Stimulated activated CD4-positive, alpha-beta T cell treated with anti-CD3 and anti-CD28 coated beads, Interleukin-2, amount 100 ng/mL, for 4 hours (primary cell): ENCODE measurements around the gene OR1L8.
"Not testable (repeated sequence)": the region's sequence is repeated elsewhere in the genome, so short reads cannot be mapped to it uniquely, and the experiment has no call there.

Source experiments
- DNase-seq: peaks from one replicate; pipeline ENCODE4 v3.0.0-alpha.2; 2020; ENCODE audit warnings: low read depth

The OR1L8 gene

GRCh38 chr9:122583284-122583683 lies at the start of gene OR1L8:
Gene OR1L8, minus strand, starts transcription at chr9:122583384. Its CDS starts 14,907 bp downstream, at chr9:122568477.
- not testable (repeated sequence) for DNase-seq

- DNase-seq: no peak
Measured at GRCh38 chr9:122619996-122620395, 36.8 kb upstream of the OR1L8 start.

- DNase-seq: no peak
Measured at GRCh38 chr9:122614362-122614761, 31.2 kb upstream of the OR1L8 start, which contains the start of gene OR1Q1. Gene OR1Q1, plus strand, starts transcription at chr9:122614738. Its CDS starts 0 bp downstream, at chr9:122614738.

DNA sequence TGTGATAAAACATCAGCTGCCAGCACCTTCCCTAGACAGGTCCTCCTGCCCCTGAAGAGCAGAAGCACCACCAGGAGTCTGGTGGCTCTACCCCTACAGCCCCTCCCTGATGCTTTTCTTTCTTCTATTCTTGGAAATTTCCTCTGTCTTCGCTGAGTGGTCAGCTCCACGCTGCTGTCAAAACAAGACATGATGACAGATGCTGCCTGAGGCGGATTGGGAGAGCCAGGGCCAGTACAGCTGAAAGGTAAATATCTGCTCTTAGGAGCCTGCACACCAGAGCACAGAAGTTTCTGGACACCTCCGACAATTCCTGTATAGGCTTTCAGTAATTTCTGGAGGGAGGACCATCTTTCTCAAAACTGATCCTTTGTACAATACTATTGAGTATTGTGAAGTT lies 26.6 kb upstream of the OR1L8 start:
- no peak for DNase-seq

GRCh38 chr9:122606587-122606986 lies 23.4 kb upstream of the OR1L8 start:
- no peak for DNase-seq

GRCh38 chr9:122605691-122606090 lies 22.5 kb upstream of the OR1L8 start:
- no peak for DNase-seq

DNA sequence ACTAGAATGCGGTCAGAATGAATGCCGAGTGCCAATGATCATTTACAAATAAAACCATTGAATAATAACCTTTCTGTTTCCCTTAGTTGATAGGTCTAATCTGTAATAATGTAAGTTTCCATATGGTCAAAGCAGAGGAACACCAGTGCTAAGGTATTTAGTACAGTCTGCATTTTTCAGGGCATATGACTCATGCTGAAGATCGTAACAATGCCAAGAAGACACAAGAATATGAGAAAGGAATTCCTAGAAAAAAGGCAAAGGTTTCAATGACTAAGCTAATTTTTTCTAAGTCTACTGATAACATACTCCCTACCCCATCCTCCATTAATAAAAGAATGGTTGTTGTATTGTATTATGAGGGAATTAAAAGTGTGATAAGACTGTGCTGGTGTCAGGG lies 2.8 kb downstream of the OR1L8 start:
- DNase-seq: no peak

DNA sequence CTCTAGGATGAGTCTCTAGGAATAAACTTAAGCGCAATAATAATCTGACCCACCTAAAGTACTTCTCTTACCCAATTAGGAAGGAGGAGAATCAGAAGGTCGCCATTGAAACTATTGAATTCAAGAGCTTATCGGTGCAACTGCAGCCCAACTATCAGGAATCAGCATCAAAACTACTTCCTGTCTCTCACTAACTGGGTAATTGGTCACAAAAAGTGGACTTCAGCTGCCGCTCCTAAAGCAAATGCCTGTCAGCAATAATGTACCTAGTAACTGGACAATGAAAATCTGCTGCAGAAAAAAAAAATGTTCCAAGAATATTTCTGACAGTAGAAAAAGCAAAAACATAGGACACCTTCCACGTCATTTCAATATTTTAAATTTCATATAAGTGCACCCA lies 3.3 kb downstream of the OR1L8 start:
- no peak for DNase-seq

GRCh38 chr9:122572456-122572855 lies 10.7 kb downstream of the OR1L8 start:
- DNase-seq: no peak

DNA sequence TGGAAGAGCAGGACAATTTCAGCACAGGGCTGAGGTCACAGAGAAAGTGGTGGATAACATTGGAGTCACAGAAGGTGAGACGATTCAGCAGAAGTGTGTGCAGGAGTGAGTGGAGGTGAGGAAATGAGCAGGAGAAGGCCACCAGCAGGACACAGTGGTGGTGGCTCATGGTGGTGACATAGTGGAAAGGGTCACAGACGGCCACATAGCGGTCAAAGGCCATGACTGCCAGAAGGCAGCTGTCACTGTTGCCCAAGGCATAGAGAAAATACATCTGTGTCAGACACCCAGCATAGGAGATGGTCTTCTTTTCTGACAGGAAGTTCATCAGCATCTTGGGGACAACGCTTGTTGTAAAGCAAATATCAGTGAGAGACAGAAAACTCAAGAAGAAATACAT lies 15.3 kb downstream of the OR1L8 start:
- DNase-seq: no peak

GRCh38 chr9:122562134-122562760 lies 20.9 kb downstream of the OR1L8 start:
- DNase-seq: no peak

DNA sequence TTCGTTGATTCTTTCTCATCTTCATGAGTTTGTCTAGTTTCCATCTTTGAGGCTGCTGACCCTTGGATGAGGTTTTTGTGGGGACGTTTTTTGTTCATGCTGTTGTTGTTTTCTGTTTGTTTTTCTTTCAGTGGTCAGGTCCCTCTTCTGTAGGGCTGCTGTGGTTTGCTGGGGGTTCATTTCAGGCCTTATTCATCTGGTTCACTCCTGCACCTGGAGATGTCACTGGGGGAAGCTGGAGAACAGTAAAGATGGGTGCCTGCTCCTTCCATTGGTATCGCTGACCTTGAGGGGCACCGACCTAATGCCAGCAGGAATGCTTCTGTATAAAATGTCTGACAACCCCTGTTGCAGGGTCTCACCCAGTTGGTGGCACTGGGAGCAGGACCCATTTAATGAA lies 21.7 kb downstream of the OR1L8 start:
- DNase-seq: no peak

GRCh38 chr9:122552812-122553211 lies 30.4 kb downstream of the OR1L8 start, which contains the start of gene OR1N2:
Gene OR1N2, plus strand, starts transcription at chr9:122553112. Its CDS starts 100 bp downstream, at chr9:122553212.
- no peak for DNase-seq

DNA sequence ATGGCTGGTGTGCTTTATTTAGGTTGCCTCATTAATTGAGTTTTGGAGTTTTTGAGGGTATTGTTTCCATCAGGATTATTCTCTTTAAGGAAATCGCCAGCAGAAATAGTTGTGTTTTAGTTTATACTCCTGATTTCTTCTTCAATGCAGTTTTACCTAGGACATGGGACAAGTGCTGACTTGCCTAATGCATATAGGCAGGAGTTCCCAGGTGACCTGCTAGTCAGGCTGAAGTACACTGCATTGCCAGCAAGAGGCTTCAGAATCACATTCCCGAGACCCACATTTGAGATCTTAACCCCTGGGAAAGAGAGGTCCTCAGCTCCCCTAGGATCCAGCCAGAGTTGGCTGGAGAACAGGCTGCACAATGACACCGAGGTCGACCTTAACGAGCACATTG lies 31.8 kb downstream of the OR1L8 start:
- DNase-seq: no peak

DNA sequence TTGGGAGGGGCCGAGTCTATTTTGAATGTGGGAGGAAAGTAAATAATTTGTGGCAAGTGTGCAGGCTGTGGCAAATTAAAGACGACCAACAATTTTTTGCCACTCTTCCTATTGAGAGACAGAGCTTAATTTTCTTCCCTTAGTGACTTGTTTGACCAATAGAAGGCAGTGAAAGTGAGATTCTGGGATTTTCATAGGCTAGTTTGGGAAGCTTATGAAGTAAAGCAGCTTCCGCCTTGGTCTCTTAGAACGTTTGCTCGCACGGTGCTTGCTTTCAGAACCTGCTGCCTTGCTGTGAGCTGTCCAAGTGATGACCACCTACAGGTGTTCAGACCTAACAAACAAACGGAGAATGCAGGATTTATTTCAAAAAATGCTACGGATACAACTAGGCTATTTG lies 37.0 kb downstream of the OR1L8 start:
- no peak for DNase-seq

DNA sequence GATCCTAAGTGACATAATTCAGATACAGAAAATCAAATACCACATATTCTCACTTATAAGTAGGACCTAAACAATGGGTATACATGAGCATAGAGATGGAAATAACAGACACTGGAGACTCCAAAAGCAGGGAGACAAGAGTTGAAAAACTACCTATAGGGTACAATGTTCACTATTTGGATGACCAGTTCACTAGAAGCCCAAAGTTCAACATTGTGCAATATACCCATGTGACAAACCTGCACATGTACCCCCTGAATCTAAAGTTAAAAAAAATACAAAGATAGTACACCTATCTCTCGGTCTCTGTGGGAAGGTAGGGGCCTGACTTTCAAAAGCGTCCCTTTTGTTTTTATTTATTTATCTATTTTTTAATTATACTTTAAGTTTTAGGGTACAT lies 44.4 kb downstream of the OR1L8 start:
- DNase-seq: no peak

GRCh38 chr9:122537066-122537465 lies 46.1 kb downstream of the OR1L8 start:
- not testable (repeated sequence) for DNase-seq

DNA sequence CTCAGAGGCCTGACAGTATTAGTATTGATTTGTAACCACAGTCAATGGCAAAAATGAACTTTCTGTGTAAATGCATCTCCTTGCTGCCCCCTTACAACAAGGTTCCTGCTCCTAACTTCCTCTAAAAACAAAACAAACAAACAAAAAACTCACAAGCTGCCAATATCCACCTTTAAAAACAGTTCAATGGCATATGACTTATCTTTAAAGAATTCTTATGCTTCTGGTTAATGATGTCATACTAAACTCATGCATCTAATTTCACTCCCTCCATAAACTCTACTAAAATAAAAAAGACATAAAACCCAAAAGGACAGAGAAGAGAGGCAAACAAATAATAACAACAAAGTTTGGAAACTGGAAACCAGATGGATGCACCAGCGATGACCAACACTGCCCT lies 47.0 kb downstream of the OR1L8 start:
- DNase-seq: no peak

DNA sequence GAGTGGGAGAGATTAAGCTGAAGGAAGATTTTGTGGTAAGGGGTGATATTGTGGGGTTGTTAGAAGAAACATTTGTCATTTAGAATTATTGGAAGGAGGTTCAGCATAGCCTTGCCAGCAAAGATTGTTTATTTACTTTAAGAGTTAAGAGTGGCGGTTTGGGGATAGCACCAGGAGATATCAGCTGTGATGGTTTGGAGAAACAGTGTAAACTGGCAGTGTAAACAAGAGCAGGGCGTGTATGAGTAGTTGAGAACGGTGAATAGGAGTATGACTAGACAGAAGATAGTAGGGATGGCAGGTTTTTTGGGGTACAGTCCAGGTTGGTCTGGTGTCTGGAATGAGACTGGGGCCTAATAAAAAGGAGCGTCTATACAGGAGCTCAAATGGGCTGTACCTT lies 52.0 kb downstream of the OR1L8 start:
- not testable (repeated sequence) for DNase-seq

- no peak for DNase-seq
Measured at GRCh38 chr9:122527193-122527592, 56.0 kb downstream of the OR1L8 start, which contains the start of gene OR1N1. Gene OR1N1, minus strand, starts transcription at chr9:122527293. Its CDS starts 0 bp downstream, at chr9:122527293.

GRCh38 chr9:122526602-122527001 lies 56.6 kb downstream of the OR1L8 start:
- no peak for DNase-seq

- DNase-seq: no peak
Measured at GRCh38 chr9:122519376-122519775, 63.8 kb downstream of the OR1L8 start.

GRCh38 chr9:122518841-122519240 lies 64.3 kb downstream of the OR1L8 start, which contains the start of gene OR1J4:
Gene OR1J4, plus strand, starts transcription at chr9:122519141. Its CDS starts 0 bp downstream, at chr9:122519141.
- DNase-seq: no peak

- DNase-seq: no peak
Measured at GRCh38 chr9:122518226-122518625, 65.0 kb downstream of the OR1L8 start.
